ENCODE results near the gene TTYH2.
"Not testable (repeated sequence)": the region's sequence is repeated elsewhere in the genome, so short reads cannot be mapped to it uniquely, and the experiment has no call there.

The TTYH2 gene

GRCh38 chr17:74277935-74278334, 64.6 kb downstream of the TTYH2 start:
- H3K27me3 ChIP-seq (ENCODE audit: control insufficient read depth, insufficient read depth, low read length), result peaks cover 16% of the 10 kb centered on the region
- no peak overlapping the region for H3K9ac ChIP-seq (ENCODE audit: low read length)
- H3K9me3 ChIP-seq (ENCODE audit: control insufficient read depth, insufficient read depth, low read depth, low read length), result no peaks in the 10 kb centered on the region
- peaks cover 9% of the 10 kb centered on the region; the same call in 1 of the 2 replicates for H3K4me1 ChIP-seq (ENCODE audit: control insufficient read depth, insufficient read depth, low read length)
- no peak overlapping the region for H3K27ac ChIP-seq (ENCODE audit: low read depth, low read length)
- H3K4me3 ChIP-seq (ENCODE audit: low read depth, low read length), result no peak overlapping the region
- H3K36me3 ChIP-seq (ENCODE audit: control insufficient read depth, insufficient read depth, low read length), result no peaks in the 10 kb centered on the region

GRCh38 chr17:74279617-74280016, 66.2 kb downstream of the TTYH2 start:
- not testable (repeated sequence) for H3K4me1 ChIP-seq (ENCODE audit: control insufficient read depth, insufficient read depth, low read length); H3K4me3 ChIP-seq (ENCODE audit: low read depth, low read length); H3K9me3 ChIP-seq (ENCODE audit: control insufficient read depth, insufficient read depth, low read depth, low read length); H3K36me3 ChIP-seq (ENCODE audit: control insufficient read depth, insufficient read depth, low read length); H3K27ac ChIP-seq (ENCODE audit: low read depth, low read length); H3K9ac ChIP-seq (ENCODE audit: low read length)
- H3K27me3 ChIP-seq (ENCODE audit: control insufficient read depth, insufficient read depth, low read length), result peaks cover 11% of the 10 kb centered on the region

GRCh38 chr17:74280093-74280513, 66.7 kb downstream of the TTYH2 start:
- no peaks in the 10 kb centered on the region for H3K36me3 ChIP-seq (ENCODE audit: control insufficient read depth, insufficient read depth, low read length)
- H3K4me3 ChIP-seq (ENCODE audit: low read depth, low read length), result no peak overlapping the region
- no peaks in the 10 kb centered on the region for H3K9me3 ChIP-seq (ENCODE audit: control insufficient read depth, insufficient read depth, low read depth, low read length)
- no peak overlapping the region for H3K9ac ChIP-seq (ENCODE audit: low read length)
- H3K27me3 ChIP-seq (ENCODE audit: control insufficient read depth, insufficient read depth, low read length), result peaks cover 6% of the 10 kb centered on the region; the same call in 1 of the 2 replicates
- H3K27ac ChIP-seq (ENCODE audit: low read depth, low read length), result no peak overlapping the region
- peaks cover 8% of the 10 kb centered on the region for H3K4me1 ChIP-seq (ENCODE audit: control insufficient read depth, insufficient read depth, low read length)

DNA sequence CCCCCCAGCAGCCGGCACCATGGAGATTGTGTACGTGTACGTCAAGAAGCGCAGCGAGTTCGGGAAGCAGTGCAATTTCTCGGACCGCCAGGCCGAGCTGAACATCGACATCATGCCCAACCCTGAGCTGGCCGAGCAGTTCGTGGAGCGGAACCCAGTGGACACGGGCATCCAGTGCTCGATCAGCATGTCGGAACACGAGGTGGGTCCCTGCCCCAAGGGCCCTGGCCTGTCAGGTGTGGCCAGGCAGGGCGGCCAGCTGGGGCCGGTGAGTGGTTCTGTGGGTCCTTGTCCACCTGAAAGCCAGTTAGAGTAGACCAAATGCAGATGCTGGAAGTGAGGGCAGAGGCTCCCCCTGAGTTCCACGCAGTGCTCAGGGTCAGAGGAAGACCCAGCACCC, 68.4 kb downstream of the TTYH2 start:
- Histone ChIP-seq H3K36me3 (ENCODE audit: control insufficient read depth, insufficient read depth, low read length) (no peaks in the 10 kb centered on the region), H3K27me3 (ENCODE audit: control insufficient read depth, insufficient read depth, low read length) (no peaks in the 10 kb centered on the region), H3K4me1 (ENCODE audit: control insufficient read depth, insufficient read depth, low read length) (peaks cover 4% of the 10 kb centered on the region; the same call in 1 of the 2 replicates), H3K9ac (ENCODE audit: low read length) (no peak overlapping the region), H3K27ac (ENCODE audit: low read depth, low read length) (no peak overlapping the region), H3K4me3 (ENCODE audit: low read depth, low read length) (no peak overlapping the region), H3K9me3 (ENCODE audit: control insufficient read depth, insufficient read depth, low read depth, low read length) (no peaks in the 10 kb centered on the region)

GRCh38 chr17:74282274-74282586, 68.9 kb downstream of the TTYH2 start:
- H3K4me1 ChIP-seq (ENCODE audit: control insufficient read depth, insufficient read depth, low read length); H3K4me3 ChIP-seq (ENCODE audit: low read depth, low read length); H3K36me3 ChIP-seq (ENCODE audit: control insufficient read depth, insufficient read depth, low read length); H3K27ac ChIP-seq (ENCODE audit: low read depth, low read length); H3K27me3 ChIP-seq (ENCODE audit: control insufficient read depth, insufficient read depth, low read length); H3K9ac ChIP-seq (ENCODE audit: low read length); H3K9me3 ChIP-seq (ENCODE audit: control insufficient read depth, insufficient read depth, low read depth, low read length): not testable (repeated sequence)

- Histone ChIP-seq H3K27me3 (ENCODE audit: control insufficient read depth, insufficient read depth, low read length) (no peaks in the 10 kb centered on the region), H3K4me3 (ENCODE audit: low read depth, low read length) (no peak overlapping the region), H3K4me1 (ENCODE audit: control insufficient read depth, insufficient read depth, low read length) (peaks cover 4% of the 10 kb centered on the region; the same call in 1 of the 2 replicates), H3K9me3 (ENCODE audit: control insufficient read depth, insufficient read depth, low read depth, low read length) (no peaks in the 10 kb centered on the region), H3K9ac (ENCODE audit: low read length) (no peak overlapping the region), H3K27ac (ENCODE audit: low read depth, low read length) (no peak overlapping the region), H3K36me3 (ENCODE audit: control insufficient read depth, insufficient read depth, low read length) (no peaks in the 10 kb centered on the region)
These were observed 69.4 kb downstream of the TTYH2 start for GRCh38 chr17:74282587-74283370.

DNA sequence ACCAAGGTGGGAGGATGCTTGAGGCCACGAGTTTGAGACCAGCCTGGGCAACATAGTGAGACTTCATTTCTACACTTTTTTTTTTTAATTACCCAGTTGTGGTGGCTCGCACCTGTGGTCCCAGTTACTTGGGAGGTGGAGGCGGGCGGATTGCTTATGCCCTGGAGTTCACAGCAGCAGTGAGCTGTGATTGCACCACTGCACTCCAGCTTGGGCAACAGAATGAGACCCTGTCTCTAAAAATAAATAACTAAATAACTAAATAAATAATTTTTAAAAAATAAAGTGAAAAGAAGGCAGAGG, 70.0 kb downstream of the TTYH2 start:
- H3K27ac ChIP-seq (ENCODE audit: low read depth, low read length), result no peak overlapping the region
- H3K9ac ChIP-seq (ENCODE audit: low read length), result no peak overlapping the region
- no peaks in the 10 kb centered on the region for H3K36me3 ChIP-seq (ENCODE audit: control insufficient read depth, insufficient read depth, low read length)

DNA sequence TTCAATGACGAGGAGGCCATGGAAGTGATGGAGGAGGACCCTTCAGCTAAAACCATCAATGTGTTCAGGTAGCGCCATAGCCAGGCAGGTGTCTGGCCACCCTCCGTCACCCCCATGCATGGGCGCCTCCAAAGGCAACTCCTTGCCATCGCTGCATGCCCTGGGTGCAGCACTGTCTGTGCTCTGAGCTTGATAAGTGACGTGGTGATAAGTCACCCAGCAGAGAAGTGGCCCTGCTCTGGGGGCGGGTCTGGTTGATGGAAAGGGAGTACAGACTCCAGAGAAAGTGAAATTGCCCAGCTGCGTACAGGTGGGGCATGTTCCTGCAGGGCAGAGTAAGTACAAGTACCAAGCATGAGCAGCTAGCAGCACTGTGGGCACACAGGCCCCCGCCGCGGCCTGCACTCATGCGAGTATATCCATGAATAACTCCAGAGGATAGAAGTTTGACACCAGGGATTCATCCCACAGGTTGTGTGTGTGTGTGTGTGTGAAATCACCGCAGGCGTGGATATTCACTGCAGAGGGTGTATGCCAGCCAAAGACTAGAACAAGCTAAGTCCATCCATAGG, 73.7 kb downstream of the TTYH2 start:
- no peak overlapping the region for H3K9ac ChIP-seq (ENCODE audit: low read length)
- H3K4me3 ChIP-seq (ENCODE audit: low read depth, low read length), result no peak overlapping the region
- no peaks in the 10 kb centered on the region for H3K9me3 ChIP-seq (ENCODE audit: control insufficient read depth, insufficient read depth, low read depth, low read length)
- no peak overlapping the region for H3K27ac ChIP-seq (ENCODE audit: low read depth, low read length)
- H3K4me1 ChIP-seq (ENCODE audit: control insufficient read depth, insufficient read depth, low read length), result peaks cover 4% of the 10 kb centered on the region; the same call in 1 of the 2 replicates
- H3K36me3 ChIP-seq (ENCODE audit: control insufficient read depth, insufficient read depth, low read length), result no peaks in the 10 kb centered on the region
- H3K27me3 ChIP-seq (ENCODE audit: control insufficient read depth, insufficient read depth, low read length), result no peaks in the 10 kb centered on the region

More for the DNA sequence above, 70.0 kb downstream of the TTYH2 start:
- Histone ChIP-seq H3K4me3 (ENCODE audit: low read depth, low read length) (no peak overlapping the region), H3K4me1 (ENCODE audit: control insufficient read depth, insufficient read depth, low read length) (peaks cover 4% of the 10 kb centered on the region; the same call in 1 of the 2 replicates), H3K27me3 (ENCODE audit: control insufficient read depth, insufficient read depth, low read length) (no peaks in the 10 kb centered on the region), H3K9me3 (ENCODE audit: control insufficient read depth, insufficient read depth, low read depth, low read length) (no peaks in the 10 kb centered on the region)

DNA sequence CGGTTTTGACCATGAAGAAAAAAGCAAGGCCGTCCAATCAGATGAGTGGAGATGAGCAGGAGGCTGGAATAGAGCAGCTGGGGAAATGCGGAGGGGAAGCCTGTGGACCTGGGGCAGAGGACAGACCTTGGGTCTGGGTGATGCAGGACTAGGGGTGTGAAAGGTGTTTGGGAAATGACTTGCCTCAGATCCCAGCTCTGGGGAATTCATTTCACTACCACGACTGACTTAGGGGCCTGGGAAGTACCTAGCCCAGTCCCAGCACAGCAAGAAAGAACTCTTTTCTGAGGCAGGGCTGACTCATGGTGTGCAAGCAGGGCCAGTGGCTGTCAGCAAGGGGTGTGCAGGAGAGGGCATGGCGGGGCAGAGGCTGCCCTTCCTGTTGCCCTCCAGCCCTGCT, 75.4 kb downstream of the TTYH2 start:
- H3K36me3 ChIP-seq (ENCODE audit: control insufficient read depth, insufficient read depth, low read length), result no peaks in the 10 kb centered on the region
- H3K9ac ChIP-seq (ENCODE audit: low read length), result no peak overlapping the region
- H3K27me3 ChIP-seq (ENCODE audit: control insufficient read depth, insufficient read depth, low read length), result no peaks in the 10 kb centered on the region
- no peak overlapping the region for H3K4me3 ChIP-seq (ENCODE audit: low read depth, low read length)
- H3K4me1 ChIP-seq (ENCODE audit: control insufficient read depth, insufficient read depth, low read length), result peaks cover 4% of the 10 kb centered on the region; the same call in 1 of the 2 replicates
- no peaks in the 10 kb centered on the region for H3K9me3 ChIP-seq (ENCODE audit: control insufficient read depth, insufficient read depth, low read depth, low read length)
- no peak overlapping the region for H3K27ac ChIP-seq (ENCODE audit: low read depth, low read length)

- H3K9ac ChIP-seq (ENCODE audit: low read length), result no peak overlapping the region
- no peaks in the 10 kb centered on the region for H3K27me3 ChIP-seq (ENCODE audit: control insufficient read depth, insufficient read depth, low read length)
- peaks cover 4% of the 10 kb centered on the region; the same call in 1 of the 2 replicates for H3K4me1 ChIP-seq (ENCODE audit: control insufficient read depth, insufficient read depth, low read length)
- H3K4me3 ChIP-seq (ENCODE audit: low read depth, low read length), result no peak overlapping the region
- H3K36me3 ChIP-seq (ENCODE audit: control insufficient read depth, insufficient read depth, low read length), result no peaks in the 10 kb centered on the region
- no peak overlapping the region for H3K27ac ChIP-seq (ENCODE audit: low read depth, low read length)
- H3K9me3 ChIP-seq (ENCODE audit: control insufficient read depth, insufficient read depth, low read depth, low read length), result no peaks in the 10 kb centered on the region
These were observed 76.3 kb downstream of the TTYH2 start for GRCh38 chr17:74289688-74290087.

- no peak overlapping the region for H3K27ac ChIP-seq (ENCODE audit: low read depth, low read length)
- no peaks in the 10 kb centered on the region for H3K27me3 ChIP-seq (ENCODE audit: control insufficient read depth, insufficient read depth, low read length)
- no peaks in the 10 kb centered on the region for H3K4me1 ChIP-seq (ENCODE audit: control insufficient read depth, insufficient read depth, low read length)
- H3K9ac ChIP-seq (ENCODE audit: low read length), result no peak overlapping the region
- H3K36me3 ChIP-seq (ENCODE audit: control insufficient read depth, insufficient read depth, low read length), result no peaks in the 10 kb centered on the region
- no peaks in the 10 kb centered on the region for H3K9me3 ChIP-seq (ENCODE audit: control insufficient read depth, insufficient read depth, low read depth, low read length)
- H3K4me3 ChIP-seq (ENCODE audit: low read depth, low read length), result no peak overlapping the region
These were observed 77.0 kb downstream of the TTYH2 start for GRCh38 chr17:74290340-74290739.
